ENCODE results near the gene CMTR1. TPM values are rescaled to one million over a fixed set of nuclear protein-coding genes. Genes with fewer than 3 reads are reported as not detected.

Gene CMTR1
- total and polyA plus RNA-seq, 2 of the 13 experiments (the other 11 are each of a cell fraction or from before 2014, with no cell fraction given), result 19.7 to 55.2 TPM

- FAIRE-seq (no peak), DNase-seq (ENCODE audit: low spot score) (no peak), ATAC-seq (no peak)
- H3K27me3 ChIP-seq (ENCODE audit: control insufficient read depth in 1 of 2, insufficient read depth in 2 of 2, low read length in 2 of 2), result peaks cover 0 to 12% of the 10 kb centered on the region in 2 experiments; a peak in 2 of 5 replicates
- no peak overlapping the region for H2AFZ ChIP-seq (ENCODE audit: low read length)
- CTCF ChIA-PET (ENCODE audit: low intra/inter-chr PET ratio, low total read pairs), result no interaction called here
- H3K9ac ChIP-seq (ENCODE audit: insufficient read depth, low read depth, low read length), result no peak overlapping the region
- no TSS peak for BruUV-seq (replicated peaks)
- intact Hi-C loops (cut with micrococcal nuclease; ENCODE audit: unreplicated experiment), result no loop called here
- no peak overlapping the region for H3K4me3 ChIP-seq (replicated peaks in 1 of 3; ENCODE audit: insufficient read depth in 1 of 3, low read depth in 2 of 3, low read length in 3 of 3)
- H3K4me1 ChIP-seq (ENCODE audit: insufficient read depth, low read length), result peaks cover 23% of the 10 kb centered on the region
- no peaks in the 10 kb centered on the region for H4K20me1 ChIP-seq (ENCODE audit: insufficient read depth, low read length)
- no peaks in the 10 kb centered on the region for H3K9me3 ChIP-seq (ENCODE audit: low read length)
- no peaks in the 10 kb centered on the region for H3K36me3 ChIP-seq (replicated peaks in 1 of 2; ENCODE audit: control insufficient read depth in 1 of 2, insufficient read depth in 2 of 2, low read length in 2 of 2)
- H3K4me2 ChIP-seq (ENCODE audit: low read depth, low read length), result no peak overlapping the region
- no peak for TF ChIP-seq GPBP1L1 (CRISPR knock-in tag; IDR thresholded peaks at IDR 0.05)
- no peak for TF ChIP-seq HDAC6 (IDR thresholded peaks at IDR 0.05; ENCODE audit: low read depth, low read length)
- no peak for TF ChIP-seq RXRB (CRISPR knock-in tag; IDR thresholded peaks at IDR 0.05; ENCODE audit: borderline replicate concordance)
- no peak for TF ChIP-seq ZNF20 (CRISPR knock-in tag; IDR thresholded peaks at IDR 0.05)
- no peak for TF ChIP-seq ZBTB38 (CRISPR knock-in tag; IDR thresholded peaks at IDR 0.05)
- no peak for TF ChIP-seq ZMYM2 (CRISPR knock-in tag; IDR thresholded peaks at IDR 0.05)
- no peak for TF ChIP-seq ZNF550 (CRISPR knock-in tag; IDR thresholded peaks at IDR 0.05; ENCODE audit: borderline replicate concordance)
- TF ChIP-seq ATF1 (CRISPR knock-in tag; IDR thresholded peaks at IDR 0.05), result no peak
- TF ChIP-seq ZNF3 (CRISPR knock-in tag; IDR thresholded peaks at IDR 0.05), result no peak
- TF ChIP-seq NFIC (IDR thresholded peaks at IDR 0.05; ENCODE audit: low read length), result no peak
- no peak for TF ChIP-seq POLR2AphosphoS2 (IDR thresholded peaks at IDR 0.05; ENCODE audit: low read depth, low read length)
- no peak for TF ChIP-seq LCORL (IDR thresholded peaks at IDR 0.05)
- TF ChIP-seq LCORL (CRISPR knock-in tag; IDR thresholded peaks at IDR 0.05), result no peak
- no peak for TF ChIP-seq ZNF800 (CRISPR knock-in tag; IDR thresholded peaks at IDR 0.05)
- TF ChIP-seq ZNF713 (CRISPR knock-in tag; IDR thresholded peaks at IDR 0.05), result no peak
- no peaks in the 10 kb centered on the region for H3K79me2 ChIP-seq (ENCODE audit: insufficient read depth, low read length)
- POLR2A ChIA-PET, result no interaction called here
- H3K27ac ChIP-seq (ENCODE audit: extremely low read length, insufficient read depth, low read length), result no peak overlapping the region
- 35% methylated on average over 4 of the region's 4 CpGs for WGBS (ENCODE audit: low lambda C conversion rate)
- in situ Hi-C loops (cut with HindIII; ENCODE audit: extremely low pct_ligation_motif_present, low pct_unique_long_range_greater_than_20kb), result no loop called here
Observed at GRCh38 chr6:37506479-37506878, 73.5 kb downstream of the CMTR1 start.

All from HepG2 (cell line).